HEK293 (cell line): ENCODE data around the gene FGFR3.

ENCODE experiments used
- HOXA7 ChIP-seq: sonication (generic); formaldehyde crosslinking; IDR thresholded peaks from 2 replicates; pipeline ENCODE4 v1.8.1; 2022; ENCODE audit warnings: missing genetic modification reagents, borderline replicate concordance
- REST ChIP-seq: fragments of 450-650 bp; formaldehyde crosslinking; IDR thresholded peaks from 2 replicates; pipeline ENCODE4 v1.5.1; 2016; ENCODE audit warnings: missing biosample characterization, missing genetic modification characterization
- SALL2 ChIP-seq: fragments of 450-650 bp; formaldehyde crosslinking; IDR thresholded peaks from 2 replicates; pipeline ENCODE4 v1.5.0; 2017; ENCODE audit warnings: missing biosample characterization, mild to moderate bottlenecking, missing genetic modification characterization, borderline replicate concordance
- ZNF510 ChIP-seq: fragments of 450-650 bp; formaldehyde crosslinking; IDR thresholded peaks from 2 replicates; pipeline ENCODE4 v1.5.1; 2018; ENCODE audit warnings: mild to moderate bottlenecking, missing genetic modification characterization, missing biosample characterization; ENCODE audit not compliant: insufficient replicate concordance
- ZNF707 ChIP-seq: fragments of 450-650 bp; formaldehyde crosslinking; IDR thresholded peaks from 2 replicates; pipeline ENCODE4 v1.5.1; 2016; ENCODE audit warnings: missing biosample characterization, missing genetic modification characterization
- ZNF792 ChIP-seq: fragments of 450-650 bp; formaldehyde crosslinking; IDR thresholded peaks from 2 replicates; pipeline ENCODE4 v1.5.1; 2016; ENCODE audit warnings: missing biosample characterization, missing genetic modification characterization
- TF ChIP-seq, protein P1 (sequence below): fragments of 450-650 bp; IDR thresholded peaks from 2 replicates; pipeline ENCODE4 v1.5.1; 2018; ENCODE audit warnings: missing biosample characterization, mild to moderate bottlenecking, missing genetic modification characterization

DNA sequence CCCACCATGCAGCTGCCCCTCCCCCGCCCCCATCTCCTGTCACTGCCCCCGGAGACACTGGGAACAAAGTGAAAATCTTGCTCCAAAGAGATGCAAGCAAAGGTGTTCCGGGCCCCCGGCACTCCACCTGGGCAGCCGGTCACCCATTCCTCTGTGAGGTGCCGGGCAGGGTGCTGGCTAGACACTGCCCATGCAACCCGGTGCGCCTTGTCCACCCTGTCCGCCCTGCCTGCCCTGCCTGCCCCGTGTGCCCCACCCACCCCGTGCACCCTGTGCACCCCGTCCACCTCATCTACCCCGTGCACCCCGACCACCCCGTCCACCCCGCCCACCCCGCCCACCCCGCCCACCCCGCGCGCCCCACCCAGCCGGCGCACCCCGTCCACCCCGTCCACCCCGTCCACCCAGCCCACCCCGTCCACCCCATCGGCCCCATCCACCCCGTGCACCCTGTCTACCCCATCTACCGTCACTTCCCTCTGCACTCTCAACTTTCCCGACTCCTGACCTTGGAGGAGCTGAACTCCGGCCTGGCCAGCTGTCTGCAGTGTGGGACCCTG lies 31.9 kb upstream of the FGFR3 start:
- no peak for TF ChIP-seq ZNF707
- no peak for TF ChIP-seq ZNF510
- TF ChIP-seq ZNF792, result no peak
- TF ChIP-seq, protein P1, sequence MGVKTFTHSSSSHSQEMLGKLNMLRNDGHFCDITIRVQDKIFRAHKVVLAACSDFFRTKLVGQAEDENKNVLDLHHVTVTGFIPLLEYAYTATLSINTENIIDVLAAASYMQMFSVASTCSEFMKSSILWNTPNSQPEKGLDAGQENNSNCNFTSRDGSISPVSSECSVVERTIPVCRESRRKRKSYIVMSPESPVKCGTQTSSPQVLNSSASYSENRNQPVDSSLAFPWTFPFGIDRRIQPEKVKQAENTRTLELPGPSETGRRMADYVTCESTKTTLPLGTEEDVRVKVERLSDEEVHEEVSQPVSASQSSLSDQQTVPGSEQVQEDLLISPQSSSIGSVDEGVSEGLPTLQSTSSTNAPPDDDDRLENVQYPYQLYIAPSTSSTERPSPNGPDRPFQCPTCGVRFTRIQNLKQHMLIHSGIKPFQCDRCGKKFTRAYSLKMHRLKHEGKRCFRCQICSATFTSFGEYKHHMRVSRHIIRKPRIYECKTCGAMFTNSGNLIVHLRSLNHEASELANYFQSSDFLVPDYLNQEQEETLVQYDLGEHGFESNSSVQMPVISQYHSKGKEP (tag by site-specific recombination), result no peak
- no peak for TF ChIP-seq REST
- no peak for TF ChIP-seq SALL2
- no peak for TF ChIP-seq HOXA7 (CRISPR knock-in tag)
